Endothelial cell of umbilical vein (primary cell): ENCODE data around the gene GRM4. TPM values are rescaled to one million over a fixed set of nuclear protein-coding genes. Genes with fewer than 3 reads are reported as not detected.

Experiments used
- BruUV-seq: library from RNA; stranded (reverse); fragments of 400-500 nt; replicated peaks from 2 replicates; lab custom pipeline; 2021; lab: Mats Ljungman, UMichigan
- CTCF ChIA-PET: fragments of 300-600, 350-600 bp; sonication (Branson Sonifier 250); formaldehyde crosslinking; loops from one replicate; lab custom pipeline; 2021; ENCODE audit warnings: antibody characterized with exemption, inconsistent platforms; lab: Charles Lee
- POLR2A ChIA-PET: fragments of 300-600, 350-600 bp; sonication (Branson Sonifier 250); formaldehyde crosslinking; loops from one replicate; lab custom pipeline; 2021; ENCODE audit warnings: antibody characterized with exemption, inconsistent platforms; lab: Charles Lee
- DNase-seq: peaks from one replicate; pipeline ENCODE4 v3.0.0-alpha.2; 2011; ENCODE audit warnings: low read depth, low spot score
- FAIRE-seq: peaks from 2 replicates; lab custom pipeline; 2011; peaks lifted over from hg19 to GRCh38; lab: Jason Lieb, UNC
- H2AFZ ChIP-seq: 2 replicates; pipeline ENCODE4 v1.6.0; 2012; ENCODE audit warnings: low read depth, low read length, control low read depth, inconsistent platforms
- H3K27ac ChIP-seq: 2 replicates; pipeline ENCODE4 v1.5.1; 2011; ENCODE audit warnings: low read depth, mild to moderate bottlenecking, control low read depth, low read length, moderate library complexity; ENCODE audit not compliant: insufficient read depth
- H3K27me3 ChIP-seq, 2 experiments: 2 replicates each; pipeline versions ENCODE4 v1.6.0 to v1.6.1; 2011; ENCODE audit warnings: low read length in 2 of 2, mixed read lengths in 1 of 2; ENCODE audit not compliant: control insufficient read depth in 2 of 2, insufficient read depth in 2 of 2
- H3K36me3 ChIP-seq, 2 experiments: 2 replicates in 1 of 2; 3 replicates in 1 of 2; pipeline ENCODE4 v1.5.1; 2011; ENCODE audit warnings: low read length in 2 of 2, mild to moderate bottlenecking in 1 of 2, moderate library complexity in 1 of 2; ENCODE audit not compliant: control insufficient read depth in 2 of 2, insufficient read depth in 2 of 2; ENCODE audit errors: extremely low read depth in 1 of 2
- H3K4me1 ChIP-seq: 3 replicates; pipeline ENCODE4 v1.5.1; 2011; ENCODE audit warnings: mild to moderate bottlenecking, low read length; ENCODE audit not compliant: control insufficient read depth, insufficient read depth; ENCODE audit errors: extremely low read depth
- H3K4me2 ChIP-seq: 2 replicates; pipeline ENCODE4 v1.6.1; 2011; ENCODE audit warnings: low read length, control low read depth, mixed read lengths; ENCODE audit not compliant: insufficient read depth
- H3K4me3 ChIP-seq, 3 experiments: fragments of 200-600 bp in 1 of 3; sonication (generic), shearing (Covaris generic) in 1 of 3; replicated peaks in 1 of 3; 2 replicates each; pipeline ENCODE4 v1.5.1; 2011 to 2016; ENCODE audit warnings: control low read depth in 3 of 3, low read length in 3 of 3, mild to moderate bottlenecking in 2 of 3, inconsistent platforms in 1 of 3, low read depth in 1 of 3, moderate library complexity in 1 of 3; ENCODE audit not compliant: insufficient read depth in 1 of 3
- H3K79me2 ChIP-seq: 2 replicates; pipeline ENCODE4 v1.6.0; 2012; ENCODE audit warnings: low read length, inconsistent platforms; ENCODE audit not compliant: control insufficient read depth, insufficient read depth
- H3K9ac ChIP-seq: replicated peaks from 2 replicates; pipeline ENCODE3; 2011; ENCODE audit warnings: low read length, control low read depth; ENCODE audit not compliant: insufficient read depth; ENCODE audit errors: extremely low read depth
- H3K9me1 ChIP-seq: replicated peaks from 3 replicates; pipeline ENCODE4 v1.6.0; 2011; ENCODE audit warnings: mild to moderate bottlenecking, low read length; ENCODE audit not compliant: control insufficient read depth, insufficient read depth; ENCODE audit errors: extremely low read depth
- H3K9me3 ChIP-seq: replicated peaks from 2 replicates; pipeline ENCODE4 v1.5.1; 2012; ENCODE audit warnings: low read length, inconsistent platforms; ENCODE audit not compliant: control insufficient read depth, insufficient read depth
- H4K20me1 ChIP-seq: replicated peaks from 2 replicates; pipeline ENCODE3; 2011; ENCODE audit warnings: mild to moderate bottlenecking, low read length; ENCODE audit not compliant: control insufficient read depth, insufficient read depth; ENCODE audit errors: extremely low read depth
- CTCF ChIP-seq, 2 donors: IDR thresholded peaks; 1 replicate in 1 of 2; 2 replicates in 1 of 2; pipeline ENCODE4 v1.5.1; 2011; ENCODE audit warnings: low read length in 2 of 2, mild to moderate bottlenecking in 2 of 2, moderate library complexity in 2 of 2, control low read depth in 1 of 2, inconsistent platforms in 1 of 2, low read depth in 1 of 2; ENCODE audit not compliant: insufficient read depth in 1 of 2; ENCODE audit errors: extremely low read depth in 1 of 2
- EZH2 ChIP-seq: IDR thresholded peaks from 2 replicates; pipeline ENCODE4 v1.6.1; 2012; ENCODE audit warnings: borderline replicate concordance, low read depth, mild to moderate bottlenecking, moderate library complexity, low read length, inconsistent platforms; ENCODE audit not compliant: severe bottlenecking
- FOS ChIP-seq: IDR thresholded peaks from 2 replicates; pipeline ENCODE4 v1.6.1; 2011; ENCODE audit warnings: mild to moderate bottlenecking, low read length, moderate library complexity, borderline replicate concordance; ENCODE audit not compliant: insufficient read depth
- GATA2 ChIP-seq: IDR thresholded peaks from 2 replicates; pipeline ENCODE4 v1.7.0; 2011; ENCODE audit warnings: low read depth, mild to moderate bottlenecking, moderate library complexity, mixed read lengths, low read length; ENCODE audit not compliant: insufficient read length, insufficient read depth
- JUN ChIP-seq: IDR thresholded peaks from 2 replicates; pipeline ENCODE4 v1.6.1; 2011; ENCODE audit warnings: borderline replicate concordance, low read depth; ENCODE audit not compliant: insufficient read length, insufficient read depth
- MAX ChIP-seq: IDR thresholded peaks from 2 replicates; pipeline ENCODE4 v1.6.1; 2011; ENCODE audit not compliant: insufficient read depth, insufficient read length
- MYC ChIP-seq: IDR thresholded peaks from one replicate; pipeline ENCODE4 v1.6.1; 2011; ENCODE audit warnings: mild to moderate bottlenecking, low read depth, low read length
- POLR2A ChIP-seq: IDR thresholded peaks from 2 replicates; pipeline ENCODE4 v1.6.1; 2012; ENCODE audit warnings: low read depth, mild to moderate bottlenecking, control low read depth, low read length
- POLR2AphosphoS5 ChIP-seq: IDR thresholded peaks from 2 replicates; pipeline ENCODE4 v1.6.1; 2012; ENCODE audit warnings: low read depth, mild to moderate bottlenecking, control low read depth, low read length, moderate library complexity; ENCODE audit not compliant: insufficient read depth
- dilution Hi-C: fragments of 300-500 bp; cut with MboI; formaldehyde crosslinking; loops from one replicate; pipeline ENCODE4 v1.15.0; 2019; ENCODE audit warnings: low sequenced_read_pairs; ENCODE audit not compliant: extremely low pct_ligation_motif_present
- intact Hi-C: fragments of 100-400 bp; cut with micrococcal nuclease; formaldehyde crosslinking; loops from one replicate; pipeline ENCODE4 v1.10.0; 2022
- polyA plus RNA-seq, 4 experiments: library from polyadenylated mRNA; depleted of rRNA in 3 of 4; stranded (reverse) in 3 of 4; unstranded in 1 of 4; fragments of >200 nt; gene quantifications; 2 replicates each; pipeline versions ENCODE4 v1.2.1 to v1.2.3, GENCODE V29; 2011 to 2012; ENCODE audit warnings: missing spikeins in 1 of 4
- total RNA-seq: library from RNA; stranded (reverse); gene quantifications from 2 replicates; pipeline ENCODE4 v1.2.3, GENCODE V29; 2021

The GRM4 gene
- total and polyA plus RNA-seq, 2 donors (not counting 3 experiments of a cell fraction or from before 2014, with no cell fraction given), result 0.03 TPM; not detected in 1

DNA sequence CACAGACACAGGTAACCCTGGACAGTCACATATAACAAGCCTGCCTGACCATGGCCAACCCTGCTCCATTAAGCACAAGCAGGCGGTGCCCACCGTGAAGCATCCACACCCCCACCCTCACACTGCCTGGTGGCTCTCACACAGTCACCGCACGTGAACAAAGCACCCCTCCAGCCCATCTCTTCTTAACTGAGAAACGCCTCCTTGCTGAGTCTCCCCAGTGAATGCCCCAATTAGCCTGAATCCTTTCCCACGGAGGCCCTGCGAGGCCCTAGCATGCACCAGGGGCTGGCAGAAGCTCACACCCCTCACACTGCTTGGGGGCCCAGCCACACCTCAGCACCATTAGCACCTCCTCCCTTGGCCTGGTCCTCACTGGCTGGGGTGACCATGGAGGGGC is 72.3 kb downstream of the GRM4 start:
- Histone ChIP-seq H3K27ac (no peak overlapping the region), H3K36me3 (no peaks in the 10 kb centered on the region), H3K79me2 (no peaks in the 10 kb centered on the region), H4K20me1 (no peaks in the 10 kb centered on the region), H3K4me2 (no peak overlapping the region), H3K9ac (no peak overlapping the region), H3K4me3 (no peak overlapping the region), H2AFZ (no peak overlapping the region), H3K4me1 (no peaks in the 10 kb centered on the region), H3K27me3 (no peaks in the 10 kb centered on the region), H3K9me3 (no peaks in the 10 kb centered on the region), H3K9me1 (no peaks in the 10 kb centered on the region)
- FAIRE-seq, result no peak
- ChIA-PET CTCF (no interaction called here), POLR2A (no interaction called here)
- intact Hi-C loops (no loop called here), dilution Hi-C loops (no loop called here)
- DNase-seq, result no peak
- BruUV-seq, result no TSS peak
- TF ChIP-seq POLR2AphosphoS5, result no peak
- TF ChIP-seq FOS, result no peak
- no peak for TF ChIP-seq EZH2
- no peak for TF ChIP-seq POLR2A
- TF ChIP-seq MAX, result no peak

DNA sequence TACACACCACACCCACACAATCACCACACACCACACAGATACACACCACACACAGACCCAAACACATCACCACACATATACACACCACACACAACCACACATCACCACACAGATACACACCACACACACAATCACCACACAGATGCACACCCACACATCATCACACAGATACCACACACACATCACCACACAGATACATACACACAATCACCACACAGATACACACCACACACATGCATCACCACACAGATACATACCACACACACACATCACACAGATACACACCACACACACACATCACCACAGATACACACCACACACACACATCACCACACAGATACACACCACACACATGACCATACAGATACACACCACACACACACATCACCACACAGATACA is 73.2 kb downstream of the GRM4 start:
- POLR2A ChIA-PET, result no interaction called here
- DNase-seq, result no peak
- intact Hi-C loops, result no loop called here
- no peak overlapping the region for H2AFZ ChIP-seq
- FAIRE-seq, result peak; percentile 62
- H3K9me1 ChIP-seq, result no peaks in the 10 kb centered on the region
- H3K27me3 ChIP-seq, result no peaks in the 10 kb centered on the region
- no peak overlapping the region for H3K4me2 ChIP-seq
- H3K9me3 ChIP-seq, result no peaks in the 10 kb centered on the region
- no TSS peak for BruUV-seq
- no peaks in the 10 kb centered on the region for H4K20me1 ChIP-seq
- dilution Hi-C loops, result no loop called here
- H3K79me2 ChIP-seq, result no peaks in the 10 kb centered on the region
- CTCF ChIA-PET, result no interaction called here
- no peak overlapping the region for H3K4me3 ChIP-seq
- H3K36me3 ChIP-seq, result no peaks in the 10 kb centered on the region
- H3K4me1 ChIP-seq, result no peaks in the 10 kb centered on the region
- H3K27ac ChIP-seq, result no peak overlapping the region
- no peak for TF ChIP-seq POLR2A
- TF ChIP-seq GATA2, result no peak
- TF ChIP-seq MYC, result no peak
- no peak for TF ChIP-seq POLR2AphosphoS5
- TF ChIP-seq FOS, result no peak
- TF ChIP-seq EZH2, result no peak
- TF ChIP-seq MAX, result no peak
- TF ChIP-seq CTCF (IDR thresholded peaks at IDR 0.05; ENCODE audit: extremely low read depth in 1 of 2, insufficient read depth in 1 of 2, low read depth in 1 of 2, low read length in 2 of 2), result no peak
- no peak for TF ChIP-seq JUN
- H3K9ac ChIP-seq, result no peak overlapping the region
